ENCODE data around the gene SDE2. TPM values are rescaled to one million over a fixed set of nuclear protein-coding genes. Genes with fewer than 3 reads are reported as not detected.
A peak's percentile ranks its signal among the peaks of the same experiment; 100 is the strongest.

Gene SDE2
- total RNA-seq, 2 donors from 2014 or later = 12.9 to 19.8 TPM

DNA sequence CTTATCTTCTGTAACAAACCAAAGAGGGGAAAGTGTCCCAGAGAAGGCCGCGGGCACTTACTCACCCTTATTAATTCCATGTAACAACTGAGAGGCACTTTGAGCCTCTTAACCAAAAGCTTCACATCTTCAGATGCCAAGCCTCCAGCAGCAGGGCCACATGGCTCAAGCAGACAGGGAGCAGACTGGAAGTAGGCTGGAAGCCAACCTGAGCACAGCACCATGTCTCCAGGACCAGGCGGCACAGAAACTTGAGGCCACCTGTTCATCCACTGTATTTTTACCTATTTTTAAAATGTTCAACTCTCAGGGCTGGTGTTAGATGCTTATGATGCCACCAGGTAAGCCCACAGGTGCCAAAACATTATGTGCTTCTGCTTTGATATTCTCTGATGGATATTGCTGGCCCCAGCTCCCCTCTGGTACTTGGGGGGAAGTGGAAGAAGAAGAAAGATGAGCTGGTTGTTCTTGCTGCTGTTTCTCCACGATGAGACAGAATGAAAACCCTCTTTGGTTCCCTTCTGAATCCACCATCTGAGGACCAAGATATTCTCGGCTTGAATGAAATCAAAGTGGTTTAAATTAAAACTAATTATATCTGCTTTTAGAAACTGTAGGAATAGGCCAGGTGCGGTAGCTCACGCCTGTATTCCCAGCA, 30.6 kb upstream of the SDE2 start:
- peak; percentile 42 for DNase-seq
- H3K27ac ChIP-seq = peak overlapping the region; percentile 80

DNA sequence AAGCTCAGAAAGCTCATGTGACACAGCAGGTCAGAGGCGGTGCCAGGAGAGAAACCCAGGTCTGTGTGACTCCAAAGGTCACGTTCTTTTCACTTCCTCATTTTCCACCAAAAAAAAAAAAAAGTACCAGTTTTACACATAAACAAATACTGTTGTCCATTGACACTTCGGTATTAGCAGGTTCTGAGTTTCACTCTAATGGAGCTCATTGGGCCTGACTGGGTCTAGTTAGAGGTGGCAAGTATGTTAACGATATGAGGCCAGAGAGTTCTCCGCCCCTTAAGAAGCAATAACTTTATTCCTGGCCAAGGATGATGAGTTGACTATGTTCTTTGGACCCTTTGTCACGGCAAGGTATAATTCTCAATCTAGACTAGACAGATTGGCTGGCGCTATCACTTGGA, 30.0 kb upstream of the SDE2 start:
- Histone ChIP-seq H3K9me3 (no peaks in the 10 kb centered on the region), H3K27ac (peak overlapping the region; percentile 80), H3K9ac (ENCODE audit: low read depth in 2 of 2, low read length in 2 of 2) (peak overlapping the region in 1 of 2 donors; percentile 51), H3K4me1 (peaks cover 18% of the 10 kb centered on the region), H3K4me3 (no peak overlapping the region), H3K27me3 (no peaks in the 10 kb centered on the region), H3K36me3 (no peaks in the 10 kb centered on the region)
- TF ChIP-seq, protein P1, sequence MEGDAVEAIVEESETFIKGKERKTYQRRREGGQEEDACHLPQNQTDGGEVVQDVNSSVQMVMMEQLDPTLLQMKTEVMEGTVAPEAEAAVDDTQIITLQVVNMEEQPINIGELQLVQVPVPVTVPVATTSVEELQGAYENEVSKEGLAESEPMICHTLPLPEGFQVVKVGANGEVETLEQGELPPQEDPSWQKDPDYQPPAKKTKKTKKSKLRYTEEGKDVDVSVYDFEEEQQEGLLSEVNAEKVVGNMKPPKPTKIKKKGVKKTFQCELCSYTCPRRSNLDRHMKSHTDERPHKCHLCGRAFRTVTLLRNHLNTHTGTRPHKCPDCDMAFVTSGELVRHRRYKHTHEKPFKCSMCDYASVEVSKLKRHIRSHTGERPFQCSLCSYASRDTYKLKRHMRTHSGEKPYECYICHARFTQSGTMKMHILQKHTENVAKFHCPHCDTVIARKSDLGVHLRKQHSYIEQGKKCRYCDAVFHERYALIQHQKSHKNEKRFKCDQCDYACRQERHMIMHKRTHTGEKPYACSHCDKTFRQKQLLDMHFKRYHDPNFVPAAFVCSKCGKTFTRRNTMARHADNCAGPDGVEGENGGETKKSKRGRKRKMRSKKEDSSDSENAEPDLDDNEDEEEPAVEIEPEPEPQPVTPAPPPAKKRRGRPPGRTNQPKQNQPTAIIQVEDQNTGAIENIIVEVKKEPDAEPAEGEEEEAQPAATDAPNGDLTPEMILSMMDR (IDR thresholded peaks at IDR 0.05) = no peak
- intact Hi-C loops (cut with DNase I) = no loop called here
- peak; percentile 75 for DNase-seq

More for the DNA sequence above, 30.6 kb upstream of the SDE2 start:
- Histone ChIP-seq H3K4me3 (no peak overlapping the region), H3K27me3 (no peaks in the 10 kb centered on the region), H3K36me3 (no peaks in the 10 kb centered on the region), H3K4me1 (peaks cover 20% of the 10 kb centered on the region), H3K9ac (ENCODE audit: low read depth in 2 of 2, low read length in 2 of 2) (peak overlapping the region in 1 of 2 donors; percentile 51), H3K9me3 (no peaks in the 10 kb centered on the region)
- intact Hi-C loops (cut with DNase I) = no loop called here
- TF ChIP-seq, protein P1 (IDR thresholded peaks at IDR 0.05) = no peak

DNA sequence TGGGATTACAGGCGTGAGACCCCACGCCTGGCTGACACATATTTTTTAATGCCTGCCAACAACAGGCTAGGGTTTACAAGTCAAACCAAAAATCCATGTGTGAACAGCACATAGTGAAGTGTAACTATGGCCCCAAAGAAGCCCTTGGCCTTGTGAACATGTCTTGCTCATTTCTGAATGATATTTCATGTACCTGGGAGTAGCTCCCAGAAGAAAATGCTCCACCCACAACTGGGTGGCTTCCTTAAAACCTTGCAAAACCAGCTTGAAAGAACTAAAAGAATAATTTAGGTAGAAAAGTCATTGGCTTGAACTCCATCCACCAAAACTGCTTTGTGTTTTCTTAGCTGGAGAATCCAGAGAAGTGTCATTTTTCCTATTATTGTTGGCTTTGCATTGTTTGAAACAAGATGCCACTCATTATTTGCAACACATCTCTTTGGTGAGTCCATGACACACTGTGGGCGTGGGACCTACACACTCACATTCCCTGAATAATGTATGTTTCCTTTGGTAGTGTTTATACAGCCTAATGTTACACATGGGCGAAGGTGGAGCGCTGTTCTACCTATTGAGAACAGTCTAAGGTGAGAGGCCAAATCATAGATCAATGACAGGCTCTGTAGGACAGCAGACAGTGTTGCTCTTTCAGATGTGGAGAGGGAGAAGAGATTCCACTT, 28.5 kb upstream of the SDE2 start:
- peak overlapping the region in 1 of 2 donors; percentile 59 for H3K9ac ChIP-seq (ENCODE audit: low read depth in 2 of 2, low read length in 2 of 2)
- H3K27ac ChIP-seq = peak overlapping the region; percentile 55
- H3K4me3 ChIP-seq = no peak overlapping the region
- H3K36me3 ChIP-seq = no peaks in the 10 kb centered on the region
- intact Hi-C loops (cut with DNase I) = no loop called here
- TF ChIP-seq, protein P1 (IDR thresholded peaks at IDR 0.05) = no peak
- no peaks in the 10 kb centered on the region for H3K27me3 ChIP-seq
- no peak for DNase-seq
- H3K4me1 ChIP-seq = peaks cover 18% of the 10 kb centered on the region
- no peaks in the 10 kb centered on the region for H3K9me3 ChIP-seq

DNA sequence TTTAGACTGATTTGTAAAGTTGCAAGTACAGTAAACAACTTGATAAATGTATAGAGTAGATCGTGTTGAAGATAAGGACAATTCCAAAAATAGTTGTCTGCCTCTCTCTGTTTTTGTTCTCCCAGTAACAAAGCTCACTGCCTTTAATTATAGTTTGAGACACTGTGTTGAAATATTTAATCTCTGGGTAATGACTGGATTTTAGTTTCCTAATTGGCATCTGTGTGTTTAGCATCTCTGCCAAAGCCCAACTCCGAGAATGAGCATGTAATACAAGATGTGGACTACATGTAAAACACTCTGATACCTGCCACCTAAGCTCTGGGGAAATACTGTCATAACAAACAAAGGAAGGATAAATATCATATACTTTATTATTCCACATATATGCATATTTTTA, 27.7 kb upstream of the SDE2 start:
- TF ChIP-seq, protein P1 (IDR thresholded peaks at IDR 0.05) = no peak
- intact Hi-C loops (cut with DNase I) = no loop called here
- no peaks in the 10 kb centered on the region for H3K9me3 ChIP-seq
- no peak overlapping the region for H3K9ac ChIP-seq (ENCODE audit: low read depth in 2 of 2, low read length in 2 of 2)
- no peak overlapping the region for H3K4me3 ChIP-seq
- no peaks in the 10 kb centered on the region for H3K36me3 ChIP-seq
- no peaks in the 10 kb centered on the region for H3K27me3 ChIP-seq
- DNase-seq = no peak
- no peak overlapping the region for H3K27ac ChIP-seq
- H3K4me1 ChIP-seq = peaks cover 18% of the 10 kb centered on the region

DNA sequence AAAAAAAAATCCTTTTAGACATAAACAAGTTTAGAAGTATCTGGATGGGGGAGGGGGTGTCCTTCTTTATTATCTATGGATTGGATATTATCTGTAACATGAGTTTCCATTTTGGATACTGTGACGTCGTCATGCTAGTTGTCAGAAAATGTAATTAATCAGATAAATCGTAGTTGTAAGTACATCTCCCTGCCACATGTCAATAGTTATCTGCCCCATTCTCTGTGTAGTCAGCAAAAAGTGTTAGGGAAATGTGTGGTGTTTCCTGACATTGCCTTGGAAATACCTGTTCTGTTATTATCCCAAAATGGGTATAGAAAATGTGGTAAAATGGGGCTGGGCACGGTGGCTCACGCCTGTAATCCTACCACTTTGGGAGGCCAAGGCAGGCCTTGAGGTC, 24.6 kb upstream of the SDE2 start:
- Histone ChIP-seq H3K27ac (no peak overlapping the region), H3K4me1 (peaks cover 8% of the 10 kb centered on the region), H3K9me3 (no peaks in the 10 kb centered on the region), H3K36me3 (no peaks in the 10 kb centered on the region), H3K27me3 (no peaks in the 10 kb centered on the region), H3K4me3 (no peak overlapping the region), H3K9ac (ENCODE audit: low read depth in 2 of 2, low read length in 2 of 2) (no peak overlapping the region)
- DNase-seq = no peak
- TF ChIP-seq, protein P1 (IDR thresholded peaks at IDR 0.05) = no peak
- intact Hi-C loops (cut with DNase I) = no loop called here
